Mesenchymal stem cell (in vitro differentiated cells and primary cell): ENCODE results near the gene CYBRD1.

Source experiments
- DNase-seq: peaks from one replicate; pipeline ENCODE4 v3.0.0-alpha.2; 2013
- H2AFZ ChIP-seq: one replicate; pipeline ENCODE4 v1.6.1; 2013; ENCODE audit warnings: low read depth, mild to moderate bottlenecking, control low read depth, inconsistent platforms, low read length, moderate library complexity
- H2AK5ac ChIP-seq: 2 replicates; pipeline ENCODE4 v1.6.1; 2013; ENCODE audit warnings: low read length, moderate library complexity, mild to moderate bottlenecking, inconsistent platforms; ENCODE audit not compliant: severe bottlenecking
- H2BK120ac ChIP-seq: one replicate; pipeline ENCODE4 v1.6.1; 2013; ENCODE audit warnings: low read depth, mild to moderate bottlenecking, inconsistent platforms, low read length, moderate library complexity
- H2BK12ac ChIP-seq, 2 experiments: one replicate each; pipeline ENCODE4 v1.6.1; 2013; ENCODE audit warnings: inconsistent platforms in 2 of 2, low read length in 2 of 2, mild to moderate bottlenecking in 2 of 2, moderate library complexity in 2 of 2, control low read depth in 1 of 2
- H2BK15ac ChIP-seq: one replicate; pipeline ENCODE4 v1.6.1; 2013; ENCODE audit warnings: mild to moderate bottlenecking, low read depth, inconsistent platforms; ENCODE audit not compliant: poor library complexity, severe bottlenecking
- H2BK5ac ChIP-seq: 2 replicates; pipeline ENCODE4 v1.6.1; 2013; ENCODE audit warnings: low read depth, mild to moderate bottlenecking, low read length, control low read depth, inconsistent platforms; ENCODE audit not compliant: poor library complexity, severe bottlenecking
- H3K14ac ChIP-seq, 2 experiments: one replicate each; pipeline ENCODE4 v1.6.1; 2013; ENCODE audit warnings: inconsistent platforms in 2 of 2, low read length in 2 of 2, control low read depth in 1 of 2, mild to moderate bottlenecking in 1 of 2, moderate library complexity in 1 of 2
- H3K18ac ChIP-seq, 2 experiments: one replicate each; pipeline ENCODE4 v1.6.1; 2013; ENCODE audit warnings: inconsistent platforms in 2 of 2, low read length in 2 of 2, control low read depth in 1 of 2, low read depth in 1 of 2, mild to moderate bottlenecking in 1 of 2
- H3K23ac ChIP-seq, 2 experiments: one replicate each; pipeline ENCODE4 v1.6.1; 2013; ENCODE audit warnings: inconsistent platforms in 2 of 2, low read length in 2 of 2, mild to moderate bottlenecking in 2 of 2, moderate library complexity in 2 of 2, control low read depth in 1 of 2
- H3K27ac ChIP-seq: 2 replicates; pipeline ENCODE4 v1.5.1; 2013; ENCODE audit warnings: mild to moderate bottlenecking, moderate library complexity, low read length, control low read depth, inconsistent platforms; ENCODE audit not compliant: poor library complexity, severe bottlenecking
- H3K27me3 ChIP-seq, 2 experiments: 2 replicates each; pipeline versions ENCODE4 v1.6.1 to v1.7.0; 2013; ENCODE audit warnings: low read length in 2 of 2, mild to moderate bottlenecking in 2 of 2, moderate library complexity in 2 of 2, control low read depth in 1 of 2, inconsistent platforms in 1 of 2; ENCODE audit not compliant: control insufficient read depth in 1 of 2, insufficient read depth in 1 of 2
- H3K36me3 ChIP-seq, 2 experiments: 2 replicates each; pipeline versions ENCODE4 v1.6.1 to v1.7.0; 2013; ENCODE audit warnings: low read length in 2 of 2, control low read depth in 1 of 2, inconsistent platforms in 1 of 2, low read depth in 1 of 2, mild to moderate bottlenecking in 1 of 2; ENCODE audit not compliant: insufficient read depth in 2 of 2, control insufficient read depth in 1 of 2
- H3K4ac ChIP-seq, 2 experiments: one replicate each; pipeline ENCODE4 v1.6.1; 2013; ENCODE audit warnings: inconsistent platforms in 2 of 2, low read length in 2 of 2, mild to moderate bottlenecking in 2 of 2, moderate library complexity in 2 of 2, control low read depth in 1 of 2, low read depth in 1 of 2
- H3K4me1 ChIP-seq: 2 replicates; pipeline ENCODE4 v1.6.1; 2013; ENCODE audit warnings: low read depth, low read length, control low read depth; ENCODE audit not compliant: control insufficient read depth, insufficient read depth
- H3K4me2 ChIP-seq: 2 replicates; pipeline ENCODE4 v1.6.1; 2013; ENCODE audit warnings: low read length, mild to moderate bottlenecking, inconsistent platforms; ENCODE audit not compliant: poor library complexity, severe bottlenecking
- H3K4me3 ChIP-seq, 2 experiments: 2 replicates each; pipeline versions ENCODE4 v1.5.1 to v1.7.0; 2013; ENCODE audit warnings: low read length in 2 of 2, mild to moderate bottlenecking in 2 of 2, control low read depth in 1 of 2, low read depth in 1 of 2; ENCODE audit not compliant: insufficient read depth in 1 of 2
- H3K79me1 ChIP-seq: replicated peaks from 2 replicates; pipeline ENCODE4 v1.6.1; 2013; ENCODE audit warnings: mild to moderate bottlenecking, control low read depth, low read length, inconsistent platforms; ENCODE audit not compliant: poor library complexity, severe bottlenecking
- H3K9ac ChIP-seq: 2 replicates; pipeline ENCODE4 v1.7.0; 2013; ENCODE audit warnings: mild to moderate bottlenecking, low read length, moderate library complexity
- H3K9me3 ChIP-seq: 2 replicates; pipeline ENCODE4 v1.7.0; 2013; ENCODE audit warnings: mild to moderate bottlenecking, low read length; ENCODE audit not compliant: control insufficient read depth
- H4K8ac ChIP-seq: one replicate; pipeline ENCODE4 v1.6.1; 2013; ENCODE audit warnings: inconsistent platforms, mild to moderate bottlenecking, low read length, moderate library complexity
- H4K91ac ChIP-seq: one replicate; pipeline ENCODE4 v1.6.1; 2013; ENCODE audit warnings: mild to moderate bottlenecking, low read length, inconsistent platforms
- WGBS: methylation state at CpG from one replicate; pipeline ENCODE4 v1.1.7; 2013; ENCODE audit warnings: mixed read lengths; 5-methylcytosine and 5-hydroxymethylcytosine counted together

CYBRD1 gene

DNA sequence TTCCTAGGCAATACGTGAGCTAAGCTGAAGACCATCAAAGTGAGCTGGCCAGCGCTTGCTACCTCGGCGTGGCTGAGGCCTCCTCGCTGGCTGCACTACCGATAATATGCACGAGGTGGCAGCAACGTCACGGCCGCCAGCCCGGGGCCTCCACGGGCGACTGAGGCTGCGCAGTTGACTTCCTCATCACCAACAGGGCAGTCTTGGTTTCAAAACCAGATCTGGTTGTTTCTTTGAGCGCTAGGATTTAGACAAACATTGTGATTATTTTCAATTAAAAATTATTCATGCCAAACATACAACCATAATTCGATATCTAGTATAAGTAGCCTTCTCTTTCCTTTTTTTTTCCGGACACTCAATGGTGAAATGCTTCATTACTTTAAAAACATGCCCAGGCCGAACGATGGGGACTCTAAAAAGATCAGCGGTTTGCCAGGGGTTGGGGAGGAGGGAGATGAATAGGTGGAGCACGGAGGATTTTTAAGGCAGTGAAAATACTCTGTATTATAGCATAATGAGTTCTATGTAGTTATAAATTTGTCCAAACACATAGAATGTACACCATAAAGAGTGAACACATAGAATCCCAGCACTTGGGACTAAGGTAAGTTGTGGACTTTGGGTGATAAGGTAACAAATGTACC, 52.0 kb downstream of the CYBRD1 start:
- DNase-seq, result peak; percentile 73
- Histone ChIP-seq H3K4me1 (no peaks in the 10 kb centered on the region), H3K4ac (no peak overlapping the region), H4K91ac (no peak overlapping the region), H2AK5ac (no peak overlapping the region), H2BK15ac (no peak overlapping the region), H3K27me3 (peaks cover 0 to 9% of the 10 kb centered on the region in 2 experiments), H3K23ac (no peak overlapping the region), H2AFZ (no peak overlapping the region), H3K14ac (no peak overlapping the region), H3K9ac (peak overlapping the region; percentile 54), H2BK12ac (no peak overlapping the region), H3K36me3 (no peaks in the 10 kb centered on the region), H2BK120ac (no peak overlapping the region), H3K4me3 (no peak overlapping the region), H3K4me2 (no peak overlapping the region), H3K9me3 (no peaks in the 10 kb centered on the region), H3K79me1 (no peaks in the 10 kb centered on the region), H4K8ac (no peak overlapping the region), H3K18ac (no peak overlapping the region), H2BK5ac (no peak overlapping the region), H3K27ac (no peak overlapping the region)
- 22% methylated on average over 19 of the region's 21 CpGs for WGBS

DNA sequence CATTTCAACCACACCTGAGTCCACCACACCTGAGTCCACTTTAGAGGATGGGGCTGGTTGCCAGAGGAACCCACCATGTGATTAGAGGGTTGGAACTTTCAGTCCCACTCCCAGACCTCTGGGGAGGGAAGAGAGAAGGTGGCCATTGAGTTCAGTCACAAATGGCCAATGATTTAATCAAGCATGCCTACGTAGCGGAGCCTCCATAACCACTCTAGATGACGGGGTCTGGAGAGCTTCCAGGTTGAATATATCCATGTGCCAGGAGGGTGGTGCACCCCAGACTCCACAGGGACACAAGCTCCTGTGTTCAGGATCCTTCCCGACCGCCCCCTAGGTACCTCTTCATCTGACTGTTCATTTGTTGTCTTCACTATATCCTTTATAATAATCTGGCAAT, 53.3 kb downstream of the CYBRD1 start:
- WGBS, result 98% methylated on average over 3 of the region's 5 CpGs
- DNase-seq, result no peak

DNA sequence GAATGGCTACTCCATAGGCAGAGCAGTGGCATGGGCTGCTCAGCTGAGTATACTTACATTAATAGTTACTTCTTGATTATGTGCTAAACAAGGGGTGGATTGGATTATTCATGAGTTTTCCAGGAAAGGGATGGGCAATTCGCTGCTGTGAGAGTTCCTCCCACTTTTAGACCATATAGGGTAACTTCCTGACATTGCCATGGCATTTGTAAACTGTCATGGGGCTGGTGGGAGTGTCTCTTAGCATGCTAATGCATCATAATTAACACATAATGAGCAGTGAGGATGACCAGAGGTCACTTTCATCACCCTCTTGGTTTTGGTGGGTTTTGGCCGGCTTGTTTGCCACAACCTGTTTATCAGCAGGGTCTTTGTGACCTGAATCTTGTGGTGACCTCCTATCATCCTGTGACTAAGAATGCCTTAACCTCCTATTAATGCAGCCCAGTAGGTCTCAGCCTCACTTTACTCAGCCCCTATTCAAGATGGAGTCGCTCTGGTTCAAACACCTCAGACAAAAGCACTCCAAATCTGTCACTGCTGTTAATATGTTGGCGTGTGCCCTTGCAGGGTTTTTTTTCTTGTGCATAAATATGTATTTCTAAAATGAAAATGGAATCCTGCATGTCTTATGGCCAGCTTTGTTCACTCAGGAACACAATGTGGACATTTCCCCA, 56.0 kb downstream of the CYBRD1 start:
- H3K79me1 ChIP-seq, result no peaks in the 10 kb centered on the region
- H3K9me3 ChIP-seq, result no peaks in the 10 kb centered on the region
- H3K18ac ChIP-seq, result no peak overlapping the region

More for the DNA sequence above, 53.3 kb downstream of the CYBRD1 start:
- Histone ChIP-seq H3K23ac (no peak overlapping the region), H2AFZ (no peak overlapping the region), H3K9ac (no peak overlapping the region), H2BK120ac (no peak overlapping the region), H2BK5ac (no peak overlapping the region), H3K36me3 (no peaks in the 10 kb centered on the region), H2BK15ac (no peak overlapping the region), H2AK5ac (no peak overlapping the region), H3K4ac (no peak overlapping the region), H3K14ac (no peak overlapping the region), H2BK12ac (no peak overlapping the region), H4K8ac (no peak overlapping the region), H3K4me2 (no peak overlapping the region), H3K27me3 (no peaks in the 10 kb centered on the region), H3K4me1 (peaks cover 2% of the 10 kb centered on the region), H3K9me3 (no peaks in the 10 kb centered on the region), H3K18ac (no peak overlapping the region), H3K4me3 (no peak overlapping the region), H3K79me1 (no peaks in the 10 kb centered on the region), H3K27ac (no peak overlapping the region), H4K91ac (no peak overlapping the region)

DNA sequence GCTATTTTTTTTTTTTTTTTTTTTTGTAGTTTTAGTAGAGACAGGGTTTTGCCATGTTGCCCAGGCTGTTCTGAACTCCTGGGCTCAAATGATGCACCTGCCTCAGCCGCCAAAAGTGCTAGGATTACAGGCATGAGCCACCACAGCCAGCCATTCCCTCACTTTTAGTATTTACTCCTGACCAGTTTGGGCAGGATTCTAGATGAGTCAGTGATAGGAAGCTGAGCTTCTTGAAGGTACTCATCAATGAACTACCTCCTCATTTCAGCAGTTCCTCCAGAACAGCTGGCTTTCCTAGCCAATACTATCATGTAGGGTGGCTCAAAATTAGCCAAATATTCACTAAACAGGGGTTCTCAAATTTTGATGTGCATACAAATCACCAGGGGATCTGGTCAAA, 57.2 kb downstream of the CYBRD1 start:
- H3K27me3 ChIP-seq, result no peaks in the 10 kb centered on the region
- no peak for DNase-seq
- no peak overlapping the region for H2BK5ac ChIP-seq
- H3K4ac ChIP-seq, result no peak overlapping the region
- H3K14ac ChIP-seq, result no peak overlapping the region
- H3K27ac ChIP-seq, result no peak overlapping the region
- H3K4me2 ChIP-seq, result no peak overlapping the region
- no peak overlapping the region for H3K4me3 ChIP-seq
- H2AK5ac ChIP-seq, result no peak overlapping the region
- no peak overlapping the region for H2BK12ac ChIP-seq
- no peak overlapping the region for H3K18ac ChIP-seq
- no peak overlapping the region for H3K9ac ChIP-seq
- H3K9me3 ChIP-seq, result no peaks in the 10 kb centered on the region
- no peak overlapping the region for H2AFZ ChIP-seq
- no peak overlapping the region for H2BK120ac ChIP-seq
- WGBS, result 80% methylated on average over 1 of the region's 1 CpG
- H3K23ac ChIP-seq, result no peak overlapping the region
- no peak overlapping the region for H2BK15ac ChIP-seq
- H3K79me1 ChIP-seq, result no peaks in the 10 kb centered on the region
- H4K91ac ChIP-seq, result no peak overlapping the region
- no peak overlapping the region for H4K8ac ChIP-seq
- H3K36me3 ChIP-seq, result no peaks in the 10 kb centered on the region
- peaks cover 2% of the 10 kb centered on the region for H3K4me1 ChIP-seq

More for the DNA sequence above, 56.0 kb downstream of the CYBRD1 start:
- no peak overlapping the region for H2AK5ac ChIP-seq
- no peak overlapping the region for H2AFZ ChIP-seq
- no peak overlapping the region for H3K23ac ChIP-seq
- no peak overlapping the region for H3K9ac ChIP-seq
- no peak overlapping the region for H3K14ac ChIP-seq
- H3K4me3 ChIP-seq, result no peak overlapping the region
- no peaks in the 10 kb centered on the region for H3K27me3 ChIP-seq
- H3K36me3 ChIP-seq, result no peaks in the 10 kb centered on the region
- no peak overlapping the region for H2BK15ac ChIP-seq
- H3K4me1 ChIP-seq, result peaks cover 2% of the 10 kb centered on the region
- H2BK5ac ChIP-seq, result no peak overlapping the region
- no peak overlapping the region for H3K4ac ChIP-seq
- no peak overlapping the region for H2BK120ac ChIP-seq
- DNase-seq, result no peak
- H2BK12ac ChIP-seq, result no peak overlapping the region
- 72% methylated on average over 3 of the region's 4 CpGs for WGBS
- H4K91ac ChIP-seq, result no peak overlapping the region
- H3K4me2 ChIP-seq, result no peak overlapping the region
- no peak overlapping the region for H4K8ac ChIP-seq
- no peak overlapping the region for H3K27ac ChIP-seq
